K562 (cell line): Measurements from ENCODE around the gene YJEFN3. TPM values are rescaled to one million over a fixed set of nuclear protein-coding genes. Genes with fewer than 3 reads are reported as not detected.

Experiments
- ATAC-seq: fragments of 200-7000 bp; cut with Tn5 transposase; 3 replicates; pipeline ENCODE4 v1.9.1; 2020; ENCODE audit warnings: moderate library complexity
- BruUV-seq: library from RNA; stranded (reverse); fragments of 400-500 nt; replicated peaks from 2 replicates; lab custom pipeline; 2021; lab: Mats Ljungman, UMichigan
- CTCF ChIA-PET: fragments of 300-600 bp; formaldehyde crosslinking; extraction: SDS; loops from one replicate; lab custom pipeline; 2021; ENCODE audit warnings: low intra/inter-chr PET ratio; lab: Yijun Ruan, JAX
- POLR2A ChIA-PET: fragments of 300-600, 350-650 bp; sonication (Branson Sonifier 250); formaldehyde crosslinking; extraction: SDS; loops from one replicate; lab custom pipeline; 2021; ENCODE audit warnings: antibody characterized with exemption, inconsistent platforms; lab: Yijun Ruan, JAX
- DNase-seq, 4 experiments: peaks; one replicate each; pipeline versions ENCODE4 v3.0.0 to v3.0.0-alpha.2; 2011 to 2018; ENCODE audit warnings: low spot score in 3 of 4, mixed read lengths in 3 of 4; ENCODE audit errors: extremely low read depth in 1 of 4
- FAIRE-seq: peaks from 2 replicates; lab custom pipeline; 2011; peaks lifted over from hg19 to GRCh38; lab: Jason Lieb, UNC
- H2AFZ ChIP-seq: 2 replicates; pipeline ENCODE4 v1.6.0; 2011; ENCODE audit warnings: low read depth, low read length, control low read depth, inconsistent platforms
- H3K27ac ChIP-seq: fragments of 200-600 bp; 3 replicates; pipeline ENCODE4 v1.8.0; 2011; ENCODE audit warnings: low read depth, mild to moderate bottlenecking, control low read depth, inconsistent platforms, low read length, moderate library complexity, mixed read lengths; ENCODE audit errors: extremely low read depth
- H3K27me3 ChIP-seq, 2 experiments: fragments of 300-600 bp in 1 of 2; 2 replicates in 1 of 2; 3 replicates in 1 of 2; pipeline versions ENCODE4 v1.6.0 to v1.8.0; 2011; ENCODE audit warnings: inconsistent platforms in 2 of 2, low read length in 2 of 2, mild to moderate bottlenecking in 1 of 2, mixed read lengths in 1 of 2, moderate library complexity in 1 of 2; ENCODE audit not compliant: control insufficient read depth in 2 of 2, insufficient read depth in 2 of 2
- H3K36me3 ChIP-seq: fragments of 300-600 bp; 3 replicates; pipeline ENCODE4 v1.8.0; 2011; ENCODE audit warnings: mild to moderate bottlenecking, low read length, inconsistent platforms; ENCODE audit not compliant: control insufficient read depth, insufficient read depth
- H3K4me1 ChIP-seq, 2 experiments: fragments of 200-600 bp in 1 of 2; replicated peaks in 1 of 2; 2 replicates in 1 of 2; 3 replicates in 1 of 2; pipeline versions ENCODE4 v1.5.1 to v1.8.0; 2011; ENCODE audit warnings: inconsistent platforms in 2 of 2, low read length in 2 of 2, mild to moderate bottlenecking in 1 of 2, mixed read lengths in 1 of 2, moderate library complexity in 1 of 2; ENCODE audit not compliant: control insufficient read depth in 2 of 2, insufficient read depth in 2 of 2
- H3K4me2 ChIP-seq: 2 replicates; pipeline ENCODE4 v1.6.1; 2011; ENCODE audit warnings: low read length, control low read depth, inconsistent platforms, mixed read lengths; ENCODE audit not compliant: insufficient read depth
- H3K4me3 ChIP-seq: fragments of 200-600 bp; sonication (generic), shearing (Covaris generic); 2 replicates; pipeline ENCODE4 v1.5.1; 2016; ENCODE audit warnings: control low read depth, inconsistent platforms
- H3K79me2 ChIP-seq: fragments of 200-600 bp; 3 replicates; pipeline ENCODE4 v1.8.0; 2011; ENCODE audit warnings: low read length, inconsistent platforms; ENCODE audit not compliant: control insufficient read depth, insufficient read depth
- H3K9ac ChIP-seq, 2 experiments: 2 replicates each; pipeline versions ENCODE4 v1.6.0 to v1.6.1; 2011; ENCODE audit warnings: low read depth in 2 of 2, low read length in 2 of 2, control low read depth in 1 of 2, inconsistent platforms in 1 of 2, mild to moderate bottlenecking in 1 of 2, mixed read lengths in 1 of 2; ENCODE audit not compliant: insufficient read depth in 1 of 2
- H3K9me1 ChIP-seq: one replicate; pipeline ENCODE4 v1.6.0; 2011; ENCODE audit warnings: inconsistent platforms, mild to moderate bottlenecking, low read length, moderate library complexity; ENCODE audit not compliant: control insufficient read depth, insufficient read depth
- H3K9me3 ChIP-seq: replicated peaks from 2 replicates; pipeline ENCODE4 v1.5.1; 2011; ENCODE audit warnings: low read depth, low read length, inconsistent platforms; ENCODE audit not compliant: control insufficient read depth, insufficient read depth
- H4K20me1 ChIP-seq: replicated peaks from 2 replicates; pipeline ENCODE4 v1.6.1; 2011; ENCODE audit warnings: low read length, inconsistent platforms, mixed read lengths; ENCODE audit not compliant: control insufficient read depth, insufficient read depth
- NR3C1 ChIP-seq: sonication (generic); formaldehyde crosslinking; IDR thresholded peaks from 2 replicates; pipeline ENCODE4 v1.8.1; 2022; ENCODE audit warnings: missing genetic modification reagents
- POLR3G ChIP-seq: IDR thresholded peaks from 2 replicates; pipeline ENCODE4 v1.6.1; 2011; ENCODE audit not compliant: insufficient read length, insufficient replicate concordance; ENCODE audit errors: extremely low read depth
- PTBP1 ChIP-seq: fragments of 200-400 bp; formaldehyde crosslinking; IDR thresholded peaks from 2 replicates; pipeline ENCODE4 v1.6.1; 2017; ENCODE audit warnings: low read depth, low read length
- RBM25 ChIP-seq: fragments of 200-400 bp; formaldehyde crosslinking; IDR thresholded peaks from 2 replicates; pipeline ENCODE4 v1.6.1; 2018; ENCODE audit warnings: low read length, low read depth, moderate library complexity; ENCODE audit not compliant: severe bottlenecking
- SMAD2 ChIP-seq: fragments of 150-350 bp; IDR thresholded peaks from 2 replicates; pipeline ENCODE4 v1.6.1; 2014; ENCODE audit warnings: low read depth, mild to moderate bottlenecking, low read length
- SMC3 ChIP-seq: conservative IDR thresholded peaks from 2 replicates; pipeline ENCODE4 v1.6.1; 2011; ENCODE audit warnings: low read depth, low read length, improper control_type of control experiment; ENCODE audit not compliant: insufficient read depth
- TAF7 ChIP-seq: fragments of 450-650 bp; IDR thresholded peaks from 2 replicates; pipeline ENCODE4 v1.6.1; 2016; ENCODE audit warnings: missing genetic modification characterization, missing compliant biosample characterization
- XRCC5 ChIP-seq: fragments of 200-400 bp; formaldehyde crosslinking; IDR thresholded peaks from 2 replicates; pipeline ENCODE4 v1.6.1; 2017; ENCODE audit warnings: low read depth, mild to moderate bottlenecking, low read length
- ZNF311 ChIP-seq: fragments of 250-450 bp; sonication (Bioruptor Pico); IDR thresholded peaks from 2 replicates; pipeline ENCODE4 v1.4.0; 2020; ENCODE audit warnings: mild to moderate bottlenecking, moderate library complexity
- ZNF316 ChIP-seq: fragments of 450-650 bp; IDR thresholded peaks from 2 replicates; pipeline ENCODE4 v1.6.1; 2016
- WGBS: fragments of 100-300 bp; shearing (Covaris generic); methylation state at CpG from one replicate; pipeline ENCODE4 v1.1.6; 2016; ENCODE audit warnings: low coverage, mixed read lengths; ENCODE audit not compliant: insufficient coverage; ENCODE audit errors: missing lambda C conversion rate; 5-methylcytosine and 5-hydroxymethylcytosine counted together
- in situ Hi-C: fragments of 300-500 bp; cut with MboI; formaldehyde crosslinking; loops from 4 replicates; pipeline ENCODE4 v1.15.0; 2018; ENCODE audit warnings: inconsistent platforms, mixed read lengths
- intact Hi-C: fragments of 100-400 bp; cut with micrococcal nuclease; formaldehyde crosslinking; loops from 2 replicates; pipeline ENCODE4 v1.14.2; 2022
- polyA plus RNA-seq, 8 experiments: library from polyadenylated mRNA; depleted of rRNA in 4 of 8; stranded (reverse) in 5 of 8; unstranded in 3 of 8; fragments of >200 nt; fragmentation: Nextera tagmentation in 2 of 8; fragmentation: Illumina TruSeq in 1 of 8; extraction: Ambion mirVana in 2 of 8; extraction: Trizol in 1 of 8; gene quantifications; 2 replicates each; pipeline versions ENCODE4 v1.2.1 to v1.2.3, GENCODE V29; 2011 to 2014; ENCODE audit warnings: inconsistent platforms in 1 of 8, missing spikeins in 1 of 8
- total RNA-seq, 7 experiments: library from RNA; depleted of rRNA in 6 of 7; stranded (reverse); fragments of >200 nt in 6 of 7; fragmentation: Illumina TruSeq in 2 of 7; extraction: Trizol in 2 of 7; gene quantifications; 2 replicates each; pipeline versions ENCODE4 v1.2.1 to v1.2.3, GENCODE V29; 2011 to 2021; ENCODE audit warnings: low replicate concordance in 1 of 7

The YJEFN3 gene
- total and polyA plus RNA-seq, 9 of the 15 experiments (the other 6 are each of a cell fraction or from before 2014, with no cell fraction given) = 0.04 to 5.8 (median 1.3) TPM; not detected in 1

DNA sequence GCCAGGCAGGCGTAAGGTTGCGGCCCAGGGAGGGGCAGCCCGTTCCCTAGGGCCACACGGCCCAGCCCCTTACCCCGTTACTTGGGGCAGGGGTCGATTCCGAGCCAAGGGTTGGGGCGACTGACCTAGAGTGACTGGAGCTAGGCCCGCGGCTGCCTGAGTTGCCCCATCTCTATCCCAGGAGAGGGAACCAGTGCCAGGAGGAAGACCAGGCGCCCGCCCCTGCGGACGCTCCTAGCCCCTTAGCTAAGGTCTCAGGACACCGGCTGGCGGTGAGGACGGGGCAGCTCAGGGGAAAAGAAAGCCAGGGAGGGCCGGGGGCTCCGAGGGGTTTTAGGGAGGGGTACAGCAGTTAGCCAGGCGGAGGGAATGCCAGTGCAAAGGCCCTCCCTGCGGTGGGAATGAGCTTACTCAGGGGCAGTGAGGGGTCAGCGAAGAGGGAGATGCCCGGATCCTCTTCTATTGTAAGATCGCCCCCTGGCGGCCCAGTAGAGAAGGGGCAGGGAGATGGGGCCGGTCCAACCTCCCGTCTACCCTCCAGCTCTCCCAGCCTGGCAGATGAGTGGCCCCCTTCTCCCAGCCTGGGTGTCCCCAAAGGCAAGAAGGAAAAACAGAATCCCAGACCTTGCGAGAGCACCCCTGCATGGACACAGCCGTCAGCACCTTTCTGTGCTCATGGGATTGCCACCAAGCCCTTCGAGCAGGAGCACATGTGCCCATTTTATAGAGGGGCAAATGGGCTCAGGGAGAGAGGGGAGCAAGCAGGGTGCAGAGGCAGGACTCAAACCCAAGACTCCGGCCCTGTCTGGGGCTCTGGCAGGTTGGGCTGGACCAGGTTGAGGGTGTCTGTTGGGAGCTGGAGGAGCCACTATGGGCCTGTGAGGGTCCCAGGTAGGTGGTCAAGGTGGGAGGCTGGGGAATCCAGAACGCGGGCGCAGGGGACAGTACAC lies 25.6 kb downstream of the YJEFN3 start (continued):
- TF ChIP-seq ZNF311 (CRISPR knock-in tag) (no peak), SMAD2 (no peak), PTBP1 (0 out of 2 replicates have a peak, but pooled peaks have one; percentile 7), RBM25 (no peak), SMC3 (peak; percentile 77), ZNF316 (no peak), TAF7 (tag) (no peak), XRCC5 (0 out of 2 replicates have a peak, but pooled peaks have one; percentile 28), POLR3G (no peak)

- ATAC-seq (no peak), DNase-seq (no peak), FAIRE-seq (no peak)
- Histone ChIP-seq H3K27me3 (peaks cover 0 to 21% of the 10 kb centered on the region in 2 experiments; a peak in 3 of 5 replicates), H3K4me1 (peaks cover 0 to 19% of the 10 kb centered on the region in 2 experiments; a peak in 2 of 5 replicates), H3K79me2 (no peaks in the 10 kb centered on the region), H3K36me3 (no peaks in the 10 kb centered on the region), H3K27ac (no peak overlapping the region), H3K4me3 (no peak overlapping the region), H3K9me1 (no peaks in the 10 kb centered on the region), H3K9me3 (no peaks in the 10 kb centered on the region), H2AFZ (no peak overlapping the region), H3K9ac (peak overlapping the region in 1 of 2 experiments; percentile 45; a peak in 1 of 4 replicates), H4K20me1 (peaks cover 7% of the 10 kb centered on the region; the same call in 1 of the 2 replicates), H3K4me2 (no peak overlapping the region)
- ChIA-PET CTCF (no interaction called here), POLR2A (interaction anchor here (0.9 to 1.1 kb wide), 2 partner anchors 9 to 10 kb away, joined by 3 to 4 read pairs; no protein-coding TSS in a partner anchor)
- in situ Hi-C loops = loop anchor here (10.0 kb wide), 1 partner anchor 397 kb away; no protein-coding TSS in a partner anchor
- no TSS peak for BruUV-seq
- WGBS = 11% methylated on average over 11 of the region's 15 CpGs
- intact Hi-C loops = no loop called here
- TF ChIP-seq NR3C1 = no peak
Measured at GRCh38 chr19:19558055-19558454, 29.3 kb downstream of the YJEFN3 start.
